GM12801 (cell line): ENCODE measurements around the gene CACYBP.

ENCODE experiments used
- TF ChIP-seq, protein P1 (sequence below): IDR thresholded peaks from one replicate; pipeline ENCODE4 v1.5.1; 2011; ENCODE audit warnings: control low read depth; ENCODE audit not compliant: insufficient read length; ENCODE audit errors: extremely low read depth

The CACYBP gene

DNA sequence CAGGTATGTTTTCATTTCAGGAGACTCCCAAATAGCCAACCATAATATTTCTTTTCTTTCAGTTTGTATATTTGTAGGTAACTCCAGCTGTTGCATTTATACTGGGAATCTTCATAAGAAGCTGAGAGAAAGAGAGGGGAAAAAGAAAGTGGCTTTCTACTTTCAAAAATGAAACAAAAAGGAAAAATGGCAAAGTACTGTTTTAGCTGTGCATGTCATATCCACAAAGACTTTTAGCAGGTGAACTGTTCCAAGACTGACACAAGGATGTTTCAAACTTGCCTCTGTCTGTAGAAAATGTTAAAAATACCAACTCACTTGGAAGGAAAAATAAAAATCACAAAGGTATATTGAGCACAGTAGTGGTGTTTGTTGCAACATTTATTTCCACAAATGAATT, 41.9 kb upstream of the CACYBP start:
- TF ChIP-seq, protein P1, sequence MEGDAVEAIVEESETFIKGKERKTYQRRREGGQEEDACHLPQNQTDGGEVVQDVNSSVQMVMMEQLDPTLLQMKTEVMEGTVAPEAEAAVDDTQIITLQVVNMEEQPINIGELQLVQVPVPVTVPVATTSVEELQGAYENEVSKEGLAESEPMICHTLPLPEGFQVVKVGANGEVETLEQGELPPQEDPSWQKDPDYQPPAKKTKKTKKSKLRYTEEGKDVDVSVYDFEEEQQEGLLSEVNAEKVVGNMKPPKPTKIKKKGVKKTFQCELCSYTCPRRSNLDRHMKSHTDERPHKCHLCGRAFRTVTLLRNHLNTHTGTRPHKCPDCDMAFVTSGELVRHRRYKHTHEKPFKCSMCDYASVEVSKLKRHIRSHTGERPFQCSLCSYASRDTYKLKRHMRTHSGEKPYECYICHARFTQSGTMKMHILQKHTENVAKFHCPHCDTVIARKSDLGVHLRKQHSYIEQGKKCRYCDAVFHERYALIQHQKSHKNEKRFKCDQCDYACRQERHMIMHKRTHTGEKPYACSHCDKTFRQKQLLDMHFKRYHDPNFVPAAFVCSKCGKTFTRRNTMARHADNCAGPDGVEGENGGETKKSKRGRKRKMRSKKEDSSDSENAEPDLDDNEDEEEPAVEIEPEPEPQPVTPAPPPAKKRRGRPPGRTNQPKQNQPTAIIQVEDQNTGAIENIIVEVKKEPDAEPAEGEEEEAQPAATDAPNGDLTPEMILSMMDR, result no peak

DNA sequence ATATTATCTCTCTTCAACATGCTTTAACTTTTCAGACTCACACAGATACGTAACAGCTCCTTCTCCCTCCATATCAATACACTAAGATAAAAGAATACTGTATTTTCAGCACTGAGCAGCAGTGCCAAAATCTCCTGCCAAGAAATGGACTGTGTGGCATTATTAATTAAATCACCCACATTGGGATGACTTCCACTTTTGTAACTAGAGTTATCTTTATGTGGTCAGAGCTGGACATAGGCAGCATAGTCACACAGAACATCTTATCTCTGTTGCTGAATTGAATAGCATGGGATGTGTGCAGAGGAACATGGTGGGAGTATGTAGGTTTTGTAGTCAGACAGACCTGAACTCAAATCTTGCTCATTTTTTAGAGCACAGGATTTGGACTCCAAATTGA, 41.4 kb upstream of the CACYBP start:
- TF ChIP-seq, protein P1, result no peak

DNA sequence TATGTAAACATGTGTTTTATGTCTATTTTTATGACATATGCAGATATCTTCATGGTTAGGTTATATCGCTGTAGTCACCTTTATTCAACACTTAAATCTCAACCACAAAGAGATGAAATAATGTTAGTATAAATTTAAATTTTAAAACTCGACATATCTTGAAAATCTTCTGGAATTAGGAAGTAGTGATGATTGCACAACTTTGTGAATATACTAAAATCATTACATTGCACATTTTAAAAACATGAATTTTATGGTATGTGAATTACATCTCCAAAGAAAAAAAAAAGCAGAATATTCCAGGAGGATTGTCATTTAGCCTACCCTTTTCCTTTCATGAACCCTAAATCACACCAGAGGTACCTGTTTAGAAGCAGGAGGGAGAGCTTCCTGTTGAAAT, 39.4 kb upstream of the CACYBP start:
- TF ChIP-seq, protein P1, result no peak

DNA sequence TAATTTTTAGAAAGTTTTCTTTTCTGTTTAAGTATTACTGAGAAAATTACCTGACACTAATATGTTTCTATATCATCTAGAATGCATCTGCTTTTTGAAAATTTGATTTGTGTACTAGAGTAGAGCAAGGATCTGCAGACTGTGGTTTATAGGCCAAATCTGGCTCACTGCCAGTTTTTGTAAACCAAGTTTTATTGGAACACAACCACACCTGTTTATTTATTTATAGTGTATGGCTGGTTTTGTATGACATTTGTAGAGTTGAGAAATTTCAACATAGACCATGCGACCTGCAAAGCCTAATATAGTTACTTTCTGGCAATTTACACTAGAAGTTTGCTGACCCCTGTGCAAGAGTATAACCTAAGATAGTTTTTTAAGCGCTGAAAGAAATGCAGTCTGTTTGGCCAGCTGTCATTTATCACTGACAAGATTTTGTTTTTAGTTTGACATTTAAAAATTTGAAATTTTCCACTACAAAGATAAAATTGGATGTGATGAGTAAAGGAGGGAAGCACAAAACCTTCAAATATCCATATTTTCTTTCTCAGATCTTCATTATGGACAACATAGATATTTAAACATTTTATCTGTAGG, 36.1 kb upstream of the CACYBP start:
- TF ChIP-seq, protein P1, result no peak

DNA sequence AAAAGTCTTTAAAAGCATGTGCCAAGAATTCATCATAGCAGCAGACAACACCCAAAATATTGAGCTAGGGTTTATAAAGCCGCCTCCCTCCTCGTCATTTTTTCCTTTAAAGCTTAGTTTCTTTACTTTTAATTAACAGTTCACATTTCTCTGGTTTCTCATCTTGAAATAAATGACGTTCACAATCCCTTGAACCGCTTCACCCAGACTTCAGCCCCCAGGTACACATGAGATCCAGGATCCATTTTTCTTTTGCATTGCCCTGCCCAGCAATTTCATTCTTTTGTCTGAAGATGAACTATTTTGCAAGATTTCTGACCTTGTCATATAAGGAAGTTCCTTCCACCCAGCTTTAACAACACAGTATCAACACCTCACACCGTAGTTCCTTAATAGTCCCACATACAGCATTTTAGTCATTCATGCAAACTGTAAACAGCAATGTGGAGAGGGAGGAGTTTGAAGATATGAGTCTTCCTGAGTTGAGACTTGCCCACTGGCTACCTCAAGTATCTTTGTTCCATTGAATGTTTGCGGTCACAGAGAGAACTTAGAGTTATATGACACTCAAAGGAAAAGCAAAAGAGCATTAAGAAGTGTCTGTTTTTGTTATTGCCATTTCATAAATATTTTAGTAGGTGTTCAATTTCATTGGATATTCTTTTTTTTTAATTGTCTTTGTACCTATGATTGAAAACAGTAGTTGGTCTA, 35.3 kb upstream of the CACYBP start:
- TF ChIP-seq, protein P1, result no peak

DNA sequence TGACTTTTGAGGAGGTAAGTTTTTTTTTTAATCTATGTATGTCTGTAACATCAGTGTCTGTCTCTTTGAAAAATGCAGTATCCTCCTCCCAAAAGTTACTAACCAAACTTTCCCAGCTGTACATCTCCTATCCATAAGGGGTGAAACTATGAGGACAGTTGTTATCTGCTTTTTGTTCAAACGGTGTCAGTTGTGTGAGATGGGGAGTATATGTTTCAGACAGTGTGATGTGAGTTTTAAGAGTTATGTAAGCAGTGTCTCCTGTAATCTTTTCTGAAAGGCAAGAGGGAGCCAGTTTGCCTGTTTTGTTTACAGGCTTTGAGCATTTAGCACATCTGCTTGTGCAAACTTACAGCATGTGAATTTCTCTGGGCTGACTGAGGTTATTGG, 34.8 kb upstream of the CACYBP start:
- TF ChIP-seq, protein P1, result no peak

DNA sequence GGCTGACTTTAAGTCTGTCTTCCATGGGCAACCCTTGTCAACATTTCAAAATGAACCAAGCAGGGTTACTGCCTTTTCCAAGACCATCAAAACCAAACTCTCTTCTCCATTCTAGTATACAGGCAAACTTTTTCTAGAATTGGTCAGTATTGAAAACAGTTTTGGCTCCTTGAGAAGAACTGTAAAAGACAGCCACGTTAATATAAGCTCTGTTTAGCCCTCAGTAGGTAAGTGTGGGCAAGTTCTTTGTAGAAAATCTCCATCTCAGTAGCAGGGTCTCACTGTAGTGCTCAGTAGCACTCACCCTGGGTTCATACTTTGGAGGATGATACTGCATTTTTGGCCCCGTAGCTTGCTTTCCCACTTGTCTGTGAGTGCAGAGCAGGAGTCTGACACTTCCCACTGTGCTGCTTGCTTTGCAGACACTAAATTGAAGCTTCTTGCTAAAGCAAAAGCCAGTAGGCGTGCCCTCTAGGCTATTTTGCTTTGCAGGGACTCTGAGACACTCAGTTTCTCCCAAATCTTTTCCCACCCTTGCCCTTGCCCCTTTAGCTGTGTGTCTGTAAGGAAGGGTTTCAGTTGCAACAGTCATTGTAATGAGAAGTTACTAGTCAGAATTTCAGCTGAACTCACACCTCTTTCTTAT, 34.3 kb upstream of the CACYBP start:
- TF ChIP-seq, protein P1, result no peak
